GM10847 (cell line): ENCODE measurements around the gene COL19A1.

Experiments used
- POLR2A ChIP-seq: IDR thresholded peaks from 2 replicates; pipeline ENCODE4 v1.6.1; 2011; ENCODE audit not compliant: insufficient read length; ENCODE audit errors: extremely low read depth

The COL19A1 gene

DNA sequence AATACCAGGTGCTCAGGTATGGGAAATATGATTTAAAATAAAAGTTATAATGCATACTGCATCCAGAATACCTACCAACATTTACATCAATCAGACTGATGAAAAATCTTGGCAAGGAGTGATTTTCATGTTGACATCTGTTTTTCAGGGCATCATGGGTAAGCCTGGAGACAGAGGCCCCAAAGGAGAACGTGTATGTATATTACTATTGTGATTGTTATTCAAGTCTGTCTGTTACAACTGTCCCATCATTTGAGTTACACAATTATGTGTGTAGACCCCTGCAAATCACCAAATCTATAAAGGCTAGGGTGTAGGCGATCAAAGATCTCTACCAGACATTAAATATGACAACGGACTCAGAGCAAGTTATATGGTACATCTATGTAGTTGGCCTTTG, 318.4 kb downstream of the COL19A1 start:
- no peak for TF ChIP-seq POLR2A

DNA sequence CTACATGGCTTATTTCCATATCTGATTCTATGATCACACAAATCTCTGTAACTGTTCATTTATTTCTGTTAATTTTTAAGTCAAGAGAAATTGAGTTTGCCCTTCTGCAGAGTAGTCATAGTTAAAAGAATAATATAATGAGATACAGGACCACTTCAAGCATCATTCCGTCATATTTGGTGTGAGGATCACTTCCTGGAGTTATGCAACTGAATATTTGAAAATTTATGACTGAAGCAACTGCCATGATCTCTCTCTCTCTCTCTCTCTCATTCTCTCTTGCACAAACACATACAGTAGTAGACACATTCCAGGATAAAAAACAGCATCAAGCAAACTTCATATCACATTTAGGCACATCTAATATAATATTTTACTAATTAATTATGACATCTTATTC, 320.1 kb downstream of the COL19A1 start:
- no peak for TF ChIP-seq POLR2A

DNA sequence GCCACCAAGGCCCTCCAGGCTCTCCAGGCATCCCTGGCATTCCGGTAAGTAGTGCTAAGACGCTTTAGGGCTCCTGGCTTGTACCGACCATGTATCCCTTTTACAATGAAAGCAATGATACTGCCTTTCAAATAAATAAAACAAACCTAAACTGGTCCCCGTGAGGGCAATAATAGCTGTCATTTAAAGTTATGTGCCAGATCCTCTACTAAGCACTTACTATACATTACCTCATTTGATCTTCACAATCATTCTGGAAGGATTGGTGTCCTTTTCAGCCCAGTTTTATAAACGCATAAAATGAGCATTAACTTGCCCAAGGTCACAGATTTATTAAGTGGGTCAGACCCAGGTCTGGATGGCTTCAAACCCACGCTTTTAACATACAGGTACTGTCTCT, 321.8 kb downstream of the COL19A1 start:
- TF ChIP-seq POLR2A, result no peak

- no peak for TF ChIP-seq POLR2A
Measured at GRCh38 chr6:70194421-70194820, 328.1 kb downstream of the COL19A1 start.

- TF ChIP-seq POLR2A, result no peak
Measured at GRCh38 chr6:70196531-70196930, 330.2 kb downstream of the COL19A1 start.

- no peak for TF ChIP-seq POLR2A
Measured at GRCh38 chr6:70198785-70199184, 332.4 kb downstream of the COL19A1 start.

- TF ChIP-seq POLR2A, result no peak
Measured at GRCh38 chr6:70208235-70208790, 342.0 kb downstream of the COL19A1 start.

DNA sequence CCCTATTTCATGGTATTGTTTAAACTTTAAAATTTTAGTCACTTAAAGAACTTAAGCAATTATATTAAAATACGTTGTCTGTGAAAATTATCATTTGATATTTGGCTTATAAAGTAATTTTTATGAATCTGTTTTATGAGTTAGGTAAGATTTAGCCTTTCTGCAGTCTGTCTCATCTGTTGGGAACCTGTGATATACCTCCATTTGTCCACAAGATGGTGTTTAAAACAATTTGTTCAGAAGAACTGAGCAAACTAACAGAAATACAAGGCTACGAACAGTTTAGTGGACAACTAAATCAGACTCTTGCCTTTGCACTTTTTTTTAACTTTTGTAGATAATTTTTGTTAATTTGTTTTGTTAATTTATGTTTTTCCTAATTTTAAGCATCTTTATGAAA, 344.1 kb downstream of the COL19A1 start:
- TF ChIP-seq POLR2A, result no peak

GRCh38 chr6:70215460-70216108, 349.2 kb downstream of the COL19A1 start:
- no peak for TF ChIP-seq POLR2A

GRCh38 chr6:70216767-70217166, 350.4 kb downstream of the COL19A1 start:
- no peak for TF ChIP-seq POLR2A

- TF ChIP-seq POLR2A, result no peak
Measured at GRCh38 chr6:70219943-70220613, 353.7 kb downstream of the COL19A1 start.

- no peak for TF ChIP-seq POLR2A
Measured at GRCh38 chr6:70221025-70221714, 354.8 kb downstream of the COL19A1 start.

DNA sequence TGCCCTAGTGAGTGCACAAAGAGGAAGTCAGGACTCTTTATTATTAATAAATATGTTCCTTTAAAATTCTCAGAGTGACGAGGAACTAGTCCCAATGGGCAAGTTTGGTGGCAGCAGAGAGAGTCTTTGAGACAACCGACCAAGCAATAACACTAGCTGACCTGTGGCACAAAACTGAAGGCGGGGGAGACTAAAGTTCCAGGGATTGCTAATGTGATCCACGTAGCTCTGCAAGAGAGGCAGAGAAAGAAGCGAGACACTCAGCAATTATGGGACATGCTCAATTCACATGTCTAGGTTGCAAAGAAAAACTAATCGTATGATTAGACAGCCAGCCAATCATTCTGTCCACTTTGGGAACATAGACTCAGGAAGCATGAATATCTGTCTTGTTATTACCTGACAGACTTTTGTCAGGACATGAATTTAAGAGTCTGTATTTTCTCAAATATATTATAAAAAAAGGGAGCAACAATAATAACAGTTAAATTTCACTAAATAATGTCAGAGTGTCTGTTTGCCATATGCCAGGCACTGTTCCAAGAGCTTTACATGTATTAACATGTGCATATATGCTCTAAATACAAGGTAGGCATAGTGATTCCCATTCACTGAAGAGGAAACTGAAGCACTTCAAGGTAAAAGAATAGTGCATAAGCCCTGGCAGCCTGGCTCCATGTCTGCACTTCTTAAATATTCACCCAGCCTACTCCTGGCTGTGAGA, 355.5 kb downstream of the COL19A1 start:
- no peak for TF ChIP-seq POLR2A

GRCh38 chr6:70222439-70222749, 356.0 kb downstream of the COL19A1 start:
- TF ChIP-seq POLR2A, result no peak

DNA sequence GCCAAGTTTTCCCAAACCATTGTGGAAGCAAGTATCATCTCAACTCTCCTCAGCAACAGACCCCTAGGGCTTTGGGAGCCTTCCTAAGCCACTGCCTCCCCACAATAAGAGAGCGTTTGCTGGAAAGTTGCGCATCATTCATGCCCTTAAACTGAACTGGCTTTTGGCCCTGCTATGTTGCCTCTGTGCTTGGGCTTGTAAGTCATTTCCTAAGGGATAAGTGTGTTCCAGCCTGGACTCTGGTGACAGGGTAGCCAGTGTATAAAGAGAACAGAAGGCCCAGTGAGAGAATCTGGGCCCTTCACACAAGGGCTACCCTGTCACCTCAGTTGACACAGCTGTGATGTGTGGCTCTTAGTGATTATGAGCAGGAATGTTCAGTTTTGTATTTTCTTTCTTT, 358.7 kb downstream of the COL19A1 start:
- TF ChIP-seq POLR2A, result no peak

- TF ChIP-seq POLR2A, result no peak
Measured at GRCh38 chr6:70231311-70231710, 365.0 kb downstream of the COL19A1 start.

DNA sequence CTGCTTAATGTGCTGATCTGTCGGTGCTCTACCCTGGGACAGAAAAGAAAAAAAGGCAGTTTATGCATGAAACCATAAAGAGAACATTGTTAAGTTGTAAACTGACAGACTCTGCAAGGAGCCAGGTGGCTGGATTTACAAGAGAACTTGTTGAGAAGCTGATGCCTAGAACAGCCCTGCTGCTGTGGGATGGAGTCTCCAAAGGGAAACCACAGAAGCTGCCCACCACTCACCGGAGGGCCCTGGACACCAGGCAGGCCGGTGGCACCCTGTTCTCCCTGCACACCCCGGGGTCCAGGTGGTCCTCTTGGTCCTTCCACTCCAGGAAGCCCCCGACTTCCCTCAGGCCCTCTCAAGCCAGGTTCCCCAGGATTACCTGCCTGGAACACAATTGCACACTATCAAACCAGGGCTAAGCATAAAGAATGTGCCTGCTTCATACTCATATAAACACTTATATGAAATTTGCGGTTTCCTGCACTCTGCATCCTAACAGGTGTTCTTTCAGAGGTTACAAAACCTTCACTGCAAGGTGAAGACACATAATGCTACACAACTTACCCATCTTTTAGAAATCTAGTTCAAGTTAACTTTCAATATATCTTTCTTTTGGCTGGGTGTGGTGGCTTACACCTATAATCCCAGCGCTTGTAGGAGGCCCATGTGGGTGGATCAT, 368.3 kb downstream of the COL19A1 start:
- no peak for TF ChIP-seq POLR2A
